ENCODE data around the gene SKOR1.

SKOR1 gene

DNA sequence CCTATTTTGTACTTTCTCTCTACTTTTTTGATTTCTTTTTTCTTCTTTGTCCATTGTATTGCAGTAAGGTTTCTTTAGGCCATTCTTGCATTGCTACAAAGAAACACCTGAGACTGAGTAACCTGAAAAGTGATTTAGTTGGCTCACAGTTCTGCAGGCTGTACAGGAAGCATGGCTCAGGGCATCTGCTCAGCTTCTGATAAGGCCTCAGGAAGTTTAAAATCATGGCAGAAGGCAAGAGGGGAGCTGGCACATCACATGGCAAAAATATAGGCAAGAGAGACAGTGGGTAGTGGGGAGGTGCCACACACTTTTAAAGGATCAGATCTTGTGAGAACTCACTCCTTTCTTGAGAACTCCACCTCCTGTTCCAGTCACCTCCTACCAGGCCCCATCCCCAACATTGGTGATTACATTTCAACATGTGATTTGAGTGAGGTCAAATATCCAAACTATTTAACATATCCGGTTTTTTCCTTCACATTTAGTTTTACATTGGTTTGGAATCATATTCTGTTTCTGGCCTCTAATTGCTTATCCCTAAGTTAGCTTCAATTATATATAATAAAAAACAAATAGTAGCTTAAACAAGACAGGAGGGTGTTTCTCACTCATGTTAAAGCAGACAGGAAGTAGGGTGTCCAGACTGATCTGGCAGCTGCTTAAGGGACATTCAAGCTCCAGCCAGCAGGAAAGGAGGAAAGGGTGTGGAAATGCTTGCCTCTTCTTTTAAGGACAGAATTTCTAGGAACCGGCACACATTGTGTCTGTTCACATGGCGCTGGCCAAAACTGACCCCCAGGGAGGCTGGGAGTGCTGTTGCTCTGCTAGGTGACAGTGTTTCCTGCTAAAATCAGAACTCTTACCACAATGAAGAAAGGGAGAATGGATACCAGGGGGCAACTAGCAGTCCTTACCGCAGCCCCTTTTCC is 28.8 kb upstream of the SKOR1 start:
- Histone ChIP-seq H3K27me3 (ENCODE audit: insufficient read depth, low read length) (no peaks in the 10 kb centered on the region), H3K4me1 (ENCODE audit: control insufficient read depth, insufficient read depth, low read length, unreplicated experiment) (no peaks in the 10 kb centered on the region), H3K79me2 (ENCODE audit: control insufficient read depth, insufficient read depth, low read length, unreplicated experiment) (no peaks in the 10 kb centered on the region), H3K36me3 (ENCODE audit: insufficient read depth, low read length) (peaks cover 11% of the 10 kb centered on the region), H3K27ac (ENCODE audit: low read depth, low read length) (no peak overlapping the region), H3K4me3 (ENCODE audit: low read depth, low read length) (no peak overlapping the region), H2AFZ (ENCODE audit: low read length, unreplicated experiment) (no peak overlapping the region)

GRCh38 chr15:67799801-67800205 is 25.5 kb upstream of the SKOR1 start:
- H3K36me3 ChIP-seq (ENCODE audit: insufficient read depth, low read length): peaks cover 9% of the 10 kb centered on the region
- no peak overlapping the region for H3K4me3 ChIP-seq (ENCODE audit: low read depth, low read length)
- H3K4me1 ChIP-seq (ENCODE audit: control insufficient read depth, insufficient read depth, low read length, unreplicated experiment): no peaks in the 10 kb centered on the region
- H2AFZ ChIP-seq (ENCODE audit: low read length, unreplicated experiment): no peak overlapping the region
- H3K27me3 ChIP-seq (ENCODE audit: insufficient read depth, low read length): no peaks in the 10 kb centered on the region
- no peaks in the 10 kb centered on the region for H3K79me2 ChIP-seq (ENCODE audit: control insufficient read depth, insufficient read depth, low read length, unreplicated experiment)
- no peak overlapping the region for H3K27ac ChIP-seq (ENCODE audit: low read depth, low read length)

- H3K79me2 ChIP-seq (ENCODE audit: control insufficient read depth, insufficient read depth, low read length, unreplicated experiment): no peaks in the 10 kb centered on the region
- H3K4me1 ChIP-seq (ENCODE audit: control insufficient read depth, insufficient read depth, low read length, unreplicated experiment): no peaks in the 10 kb centered on the region
- H3K36me3 ChIP-seq (ENCODE audit: insufficient read depth, low read length): no peaks in the 10 kb centered on the region; the same call in 1 of the 2 replicates
- no peaks in the 10 kb centered on the region for H3K27me3 ChIP-seq (ENCODE audit: insufficient read depth, low read length)
- no peak overlapping the region for H2AFZ ChIP-seq (ENCODE audit: low read length, unreplicated experiment)
- H3K4me3 ChIP-seq (ENCODE audit: low read depth, low read length): no peak overlapping the region
- no peak overlapping the region for H3K27ac ChIP-seq (ENCODE audit: low read depth, low read length)
These were observed 24.2 kb upstream of the SKOR1 start for GRCh38 chr15:67801142-67801541.

DNA sequence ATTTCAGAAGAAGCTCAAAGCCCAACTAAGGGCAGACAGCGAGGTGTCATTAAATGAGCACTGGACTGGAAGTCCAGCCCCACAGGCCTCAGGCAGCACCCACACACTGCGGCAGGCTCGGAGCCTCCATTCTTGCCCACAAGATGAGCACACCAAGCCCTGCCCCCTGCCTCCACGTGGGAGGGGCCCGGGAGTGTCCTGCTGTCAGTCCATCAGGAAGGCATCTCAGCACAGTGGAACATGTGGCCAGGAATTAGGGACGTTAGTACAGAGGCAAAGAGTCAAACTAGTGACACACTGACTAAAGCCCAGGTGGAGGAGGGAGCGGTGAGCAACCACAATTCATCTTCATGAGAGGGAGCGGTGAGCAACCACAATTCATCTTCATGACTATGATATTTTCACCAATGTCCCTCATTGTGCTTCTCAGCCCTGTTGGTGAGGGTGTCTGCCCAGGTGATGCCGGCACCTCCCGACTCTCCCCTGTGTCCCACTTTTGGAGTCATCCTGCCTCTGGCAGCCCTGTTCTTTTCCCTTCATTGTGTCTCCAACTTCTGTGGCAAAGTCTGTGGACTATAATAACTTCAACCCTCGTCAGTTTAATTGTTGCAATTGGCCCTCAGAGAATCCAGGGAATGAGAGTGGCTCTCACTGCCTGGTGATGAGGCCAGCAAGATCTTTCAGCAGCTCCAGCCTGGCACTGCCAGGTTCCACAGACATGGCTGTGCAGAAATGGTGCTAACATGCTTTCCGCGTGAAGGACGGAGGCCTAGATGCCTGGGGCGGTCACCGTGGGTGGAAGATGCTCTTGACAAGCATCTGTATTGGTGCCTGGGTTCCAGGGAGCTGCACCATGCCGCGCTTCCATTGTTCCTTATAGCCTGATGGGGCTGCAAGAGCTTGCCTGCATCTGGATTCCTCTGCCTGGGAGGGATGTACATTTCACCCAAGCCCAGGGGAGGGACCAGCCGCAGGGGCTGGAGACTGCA is 23.1 kb upstream of the SKOR1 start:
- Histone ChIP-seq H3K27me3 (ENCODE audit: insufficient read depth, low read length) (no peaks in the 10 kb centered on the region), H2AFZ (ENCODE audit: low read length, unreplicated experiment) (no peak overlapping the region), H3K4me1 (ENCODE audit: control insufficient read depth, insufficient read depth, low read length, unreplicated experiment) (no peaks in the 10 kb centered on the region), H3K4me3 (ENCODE audit: low read depth, low read length) (no peak overlapping the region), H3K27ac (ENCODE audit: low read depth, low read length) (no peak overlapping the region), H3K36me3 (ENCODE audit: insufficient read depth, low read length) (no peaks in the 10 kb centered on the region), H3K79me2 (ENCODE audit: control insufficient read depth, insufficient read depth, low read length, unreplicated experiment) (no peaks in the 10 kb centered on the region)

GRCh38 chr15:67803299-67803698 is 22.0 kb upstream of the SKOR1 start:
- no peak overlapping the region for H2AFZ ChIP-seq (ENCODE audit: low read length, unreplicated experiment)
- H3K36me3 ChIP-seq (ENCODE audit: insufficient read depth, low read length): no peaks in the 10 kb centered on the region
- no peaks in the 10 kb centered on the region for H3K79me2 ChIP-seq (ENCODE audit: control insufficient read depth, insufficient read depth, low read length, unreplicated experiment)
- H3K4me1 ChIP-seq (ENCODE audit: control insufficient read depth, insufficient read depth, low read length, unreplicated experiment): no peaks in the 10 kb centered on the region
- no peak overlapping the region for H3K27ac ChIP-seq (ENCODE audit: low read depth, low read length)
- H3K27me3 ChIP-seq (ENCODE audit: insufficient read depth, low read length): no peaks in the 10 kb centered on the region
- H3K4me3 ChIP-seq (ENCODE audit: low read depth, low read length): no peak overlapping the region

DNA sequence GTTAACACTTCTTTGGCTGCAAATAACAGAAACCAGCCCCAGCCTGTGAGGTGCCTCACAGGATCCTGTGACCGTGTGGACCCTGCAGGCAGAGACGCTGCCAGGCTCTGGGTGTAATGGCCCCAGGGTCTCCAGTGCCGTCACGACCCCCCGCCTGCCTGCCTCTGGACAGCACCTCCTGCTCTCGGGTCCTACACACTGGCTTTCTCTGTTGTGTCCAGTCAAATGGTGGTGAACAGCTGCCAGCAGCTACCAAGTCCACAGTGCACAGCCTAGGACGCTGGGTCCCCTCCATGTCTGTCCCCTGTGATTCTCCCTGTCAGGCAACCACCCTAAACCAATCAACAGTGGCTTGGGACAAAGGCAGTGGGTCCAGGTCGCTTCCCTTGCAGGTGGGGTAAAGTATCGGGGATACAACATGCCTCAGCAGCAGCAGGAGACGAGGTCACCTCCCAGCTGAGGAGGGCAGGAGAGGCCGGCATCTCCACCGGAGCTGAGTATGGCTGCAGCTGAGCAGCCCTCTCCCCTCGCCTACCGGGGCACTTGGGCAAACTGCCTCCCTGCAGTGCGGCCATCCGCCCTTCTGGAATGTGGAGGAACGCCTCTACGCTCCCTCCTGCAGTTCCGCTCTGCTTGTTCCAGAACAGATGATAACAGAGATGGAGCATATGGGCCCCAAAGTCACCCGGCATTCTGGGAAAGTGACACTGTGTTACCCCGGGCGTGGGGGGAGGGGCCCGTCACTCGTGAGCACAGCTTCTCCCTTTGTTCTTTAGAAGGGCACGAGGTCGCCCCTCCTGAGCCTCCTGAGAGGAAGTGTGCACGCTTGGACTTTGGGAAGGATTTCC is 21.1 kb upstream of the SKOR1 start:
- Histone ChIP-seq H3K79me2 (ENCODE audit: control insufficient read depth, insufficient read depth, low read length, unreplicated experiment) (no peaks in the 10 kb centered on the region), H3K27ac (ENCODE audit: low read depth, low read length) (no peak overlapping the region), H3K36me3 (ENCODE audit: insufficient read depth, low read length) (no peaks in the 10 kb centered on the region), H2AFZ (ENCODE audit: low read length, unreplicated experiment) (no peak overlapping the region), H3K4me1 (ENCODE audit: control insufficient read depth, insufficient read depth, low read length, unreplicated experiment) (no peaks in the 10 kb centered on the region), H3K4me3 (ENCODE audit: low read depth, low read length) (no peak overlapping the region), H3K27me3 (ENCODE audit: insufficient read depth, low read length) (no peaks in the 10 kb centered on the region)

DNA sequence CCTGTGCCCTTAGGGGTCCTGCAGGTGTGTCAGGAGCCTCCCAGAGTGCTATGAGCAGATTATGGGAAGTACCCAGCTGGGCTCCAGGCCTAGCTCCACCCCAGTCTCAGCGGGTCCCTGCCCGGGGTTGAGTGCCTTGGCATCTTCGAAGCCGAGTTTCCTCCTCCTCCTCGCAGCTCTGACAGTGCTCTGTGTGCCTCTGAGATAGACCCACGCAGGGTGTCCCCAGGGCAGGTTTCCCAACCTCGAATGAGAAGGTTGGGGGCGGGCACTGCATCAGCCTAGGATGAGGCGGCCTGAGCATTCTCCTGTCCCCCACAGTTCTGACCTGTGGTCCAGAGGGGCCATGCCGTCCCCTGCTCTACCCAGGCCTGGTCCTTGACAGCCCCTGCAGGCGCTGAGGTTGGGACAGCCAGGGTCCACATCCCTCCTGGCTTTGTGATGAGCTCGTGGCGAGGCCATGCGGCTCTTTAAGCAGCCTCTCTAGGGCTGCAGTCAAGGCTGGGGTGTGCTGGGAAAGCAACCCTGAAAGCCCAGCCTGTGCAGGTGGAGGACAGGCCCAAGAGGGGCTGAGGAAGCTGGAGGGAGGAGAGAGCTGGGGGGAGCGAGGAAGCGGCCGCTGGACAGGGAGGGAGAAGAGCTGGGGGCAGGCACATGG is 20.2 kb upstream of the SKOR1 start:
- no peak overlapping the region for H3K27ac ChIP-seq (ENCODE audit: low read depth, low read length)
- H2AFZ ChIP-seq (ENCODE audit: low read length, unreplicated experiment): no peak overlapping the region
- no peak overlapping the region for H3K4me3 ChIP-seq (ENCODE audit: low read depth, low read length)
- H3K27me3 ChIP-seq (ENCODE audit: insufficient read depth, low read length): no peaks in the 10 kb centered on the region
- no peaks in the 10 kb centered on the region for H3K4me1 ChIP-seq (ENCODE audit: control insufficient read depth, insufficient read depth, low read length, unreplicated experiment)
- H3K79me2 ChIP-seq (ENCODE audit: control insufficient read depth, insufficient read depth, low read length, unreplicated experiment): no peaks in the 10 kb centered on the region
- no peaks in the 10 kb centered on the region for H3K36me3 ChIP-seq (ENCODE audit: insufficient read depth, low read length)

- H3K27ac ChIP-seq (ENCODE audit: low read depth, low read length): no peak overlapping the region
- no peaks in the 10 kb centered on the region for H3K4me1 ChIP-seq (ENCODE audit: control insufficient read depth, insufficient read depth, low read length, unreplicated experiment)
- H2AFZ ChIP-seq (ENCODE audit: low read length, unreplicated experiment): no peak overlapping the region
- no peaks in the 10 kb centered on the region for H3K79me2 ChIP-seq (ENCODE audit: control insufficient read depth, insufficient read depth, low read length, unreplicated experiment)
- no peaks in the 10 kb centered on the region for H3K36me3 ChIP-seq (ENCODE audit: insufficient read depth, low read length)
- no peak overlapping the region for H3K4me3 ChIP-seq (ENCODE audit: low read depth, low read length)
- H3K27me3 ChIP-seq (ENCODE audit: insufficient read depth, low read length): no peaks in the 10 kb centered on the region
These were observed 19.4 kb upstream of the SKOR1 start for GRCh38 chr15:67805666-67806516.

- no peaks in the 10 kb centered on the region for H3K27me3 ChIP-seq (ENCODE audit: insufficient read depth, low read length)
- no peaks in the 10 kb centered on the region for H3K4me1 ChIP-seq (ENCODE audit: control insufficient read depth, insufficient read depth, low read length, unreplicated experiment)
- H3K36me3 ChIP-seq (ENCODE audit: insufficient read depth, low read length): no peaks in the 10 kb centered on the region
- no peaks in the 10 kb centered on the region for H3K79me2 ChIP-seq (ENCODE audit: control insufficient read depth, insufficient read depth, low read length, unreplicated experiment)
- no peak overlapping the region for H3K4me3 ChIP-seq (ENCODE audit: low read depth, low read length)
- H3K27ac ChIP-seq (ENCODE audit: low read depth, low read length): no peak overlapping the region
- H2AFZ ChIP-seq (ENCODE audit: low read length, unreplicated experiment): no peak overlapping the region
These were observed 18.8 kb upstream of the SKOR1 start for GRCh38 chr15:67806536-67806935.

All from ACC112 (cell line).